CD14-positive monocyte (primary cell): ENCODE data around the gene EHD3. TPM values are rescaled to one million over a fixed set of nuclear protein-coding genes. Genes with fewer than 3 reads are reported as not detected.

Source experiments
- DNase-seq, 3 donors: peaks; one replicate each; pipeline ENCODE4 v3.0.0-alpha.2; 2011 to 2022
- H2AFZ ChIP-seq: 2 replicates; pipeline ENCODE4 v1.6.0; 2012; ENCODE audit warnings: mild to moderate bottlenecking, low read depth, low read length, inconsistent platforms; ENCODE audit not compliant: insufficient read depth, poor library complexity, severe bottlenecking
- H3K27ac ChIP-seq, 2 donors: 1 replicate in 1 of 2; 2 replicates in 1 of 2; pipeline ENCODE4 v1.5.1; 2012 to 2013; ENCODE audit warnings: low read length in 2 of 2, control low read depth in 1 of 2, inconsistent platforms in 1 of 2, low read depth in 1 of 2, mild to moderate bottlenecking in 1 of 2
- H3K27me3 ChIP-seq, 2 donors: one replicate each; pipeline versions ENCODE4 v1.6.0 to v1.6.1; 2011 to 2013; ENCODE audit warnings: low read length in 2 of 2; ENCODE audit not compliant: control insufficient read depth in 2 of 2, insufficient read depth in 2 of 2
- H3K36me3 ChIP-seq, 2 donors: replicated peaks in 1 of 2; 1 replicate in 1 of 2; 2 replicates in 1 of 2; pipeline versions ENCODE4 v1.5.1 to v1.6.1; 2012 to 2013; ENCODE audit warnings: low read length in 2 of 2, control low read depth in 1 of 2, inconsistent platforms in 1 of 2, mild to moderate bottlenecking in 1 of 2; ENCODE audit not compliant: insufficient read depth in 2 of 2, control insufficient read depth in 1 of 2
- H3K4me1 ChIP-seq, 2 donors: 1 replicate in 1 of 2; 2 replicates in 1 of 2; pipeline versions ENCODE4 v1.5.1 to v1.6.1; 2012 to 2013; ENCODE audit warnings: low read length in 2 of 2, control low read depth in 1 of 2, inconsistent platforms in 1 of 2, mild to moderate bottlenecking in 1 of 2, moderate library complexity in 1 of 2; ENCODE audit not compliant: insufficient read depth in 2 of 2, control insufficient read depth in 1 of 2
- H3K4me2 ChIP-seq: replicated peaks from 2 replicates; pipeline ENCODE3; 2012; ENCODE audit warnings: low read length, moderate library complexity, mild to moderate bottlenecking; ENCODE audit not compliant: poor library complexity, severe bottlenecking; ENCODE audit errors: extremely low read depth
- H3K4me3 ChIP-seq, 3 experiments: fragments of 200-600 bp in 1 of 3; sonication (generic) in 1 of 3; replicated peaks in 1 of 3; 1 replicate in 2 of 3; 2 replicates in 1 of 3; pipeline ENCODE4 v1.5.1; 2011 to 2013; ENCODE audit warnings: low read length in 3 of 3, mild to moderate bottlenecking in 3 of 3, control low read depth in 2 of 3, low read depth in 2 of 3, inconsistent platforms in 1 of 3, moderate library complexity in 1 of 3
- H3K79me2 ChIP-seq: 2 replicates; pipeline ENCODE4 v1.6.0; 2012; ENCODE audit warnings: mild to moderate bottlenecking, control low read depth, inconsistent platforms, low read length, moderate library complexity; ENCODE audit not compliant: insufficient read depth
- H3K9ac ChIP-seq: 2 replicates; pipeline ENCODE4 v1.6.0; 2017; ENCODE audit warnings: low read length, mild to moderate bottlenecking; ENCODE audit not compliant: insufficient read depth, poor library complexity, severe bottlenecking
- H3K9me3 ChIP-seq, 2 donors: replicated peaks in 1 of 2; 1 replicate in 1 of 2; 2 replicates in 1 of 2; pipeline versions ENCODE4 v1.5.1 to v1.6.1; 2012 to 2013; ENCODE audit warnings: low read length in 2 of 2, control low read depth in 1 of 2; ENCODE audit not compliant: control insufficient read depth in 1 of 2, insufficient read depth in 1 of 2
- H4K20me1 ChIP-seq: 2 replicates; pipeline ENCODE4 v1.6.0; 2012; ENCODE audit warnings: mild to moderate bottlenecking, low read length, control low read depth, moderate library complexity; ENCODE audit not compliant: insufficient read depth
- H3K27ac Mint-ChIP-seq, 7 donors: one replicate each; pipeline ENCODE4 v1.8.0; 2020; ENCODE audit warnings: mild to moderate bottlenecking in 7 of 7, mixed read lengths in 7 of 7, moderate library complexity in 6 of 7, inconsistent platforms in 2 of 7
- H3K27me3 Mint-ChIP-seq, 3 donors: one replicate each; pipeline ENCODE4 v1.8.0; 2021 to 2022; ENCODE audit warnings: low read depth in 3 of 3, mild to moderate bottlenecking in 3 of 3, mixed read lengths in 3 of 3, moderate library complexity in 3 of 3, inconsistent platforms in 1 of 3
- H3K36me3 Mint-ChIP-seq, 2 donors: one replicate each; pipeline ENCODE4 v1.8.0; 2020; ENCODE audit warnings: mixed read lengths in 2 of 2, inconsistent platforms in 1 of 2, mild to moderate bottlenecking in 1 of 2
- H3K4me1 Mint-ChIP-seq: one replicate; pipeline ENCODE4 v1.8.0; 2020; ENCODE audit warnings: mild to moderate bottlenecking, mixed read lengths
- H3K4me3 Mint-ChIP-seq, 2 donors: one replicate each; pipeline ENCODE4 v1.8.0; 2020; ENCODE audit warnings: mild to moderate bottlenecking in 2 of 2, mixed read lengths in 2 of 2, moderate library complexity in 1 of 2
- H3K9me3 Mint-ChIP-seq, 7 donors: one replicate each; pipeline ENCODE4 v1.8.0; 2020 to 2022; ENCODE audit warnings: mixed read lengths in 7 of 7, mild to moderate bottlenecking in 6 of 7, moderate library complexity in 6 of 7, inconsistent platforms in 2 of 7
- CTCF ChIP-seq: fragments of 200-600 bp; IDR thresholded peaks from one replicate; pipeline ENCODE4 v1.8.0; 2022; ENCODE audit warnings: antibody characterized with exemption, mild to moderate bottlenecking
- WGBS: methylation state at CpG from one replicate; pipeline ENCODE4 v1.1.5; 2013; ENCODE audit warnings: missing lambda C conversion rate; ENCODE audit not compliant: insufficient coverage; 5-methylcytosine and 5-hydroxymethylcytosine counted together
- intact Hi-C, 2 donors: fragments of 100-400 bp; cut with micrococcal nuclease; formaldehyde crosslinking; loops; one replicate each; pipeline versions ENCODE4 v1.15.0 to v1.15.1; 2023
- polyA plus RNA-seq, 3 donors: library from polyadenylated mRNA; depleted of rRNA in 1 of 3; unstranded in 2 of 3; stranded (reverse) in 1 of 3; fragments of 300-500 nt in 2 of 3; fragments of >200 nt in 1 of 3; fragmentation: Illumina TruSeq in 2 of 3; gene quantifications; 1 replicate in 2 of 3; 2 replicates in 1 of 3; pipeline ENCODE4 v1.2.3, GENCODE V29; 2012 to 2021

EHD3 gene
- polyA plus RNA-seq, 3 donors = 1.1 to 1.5 (median 1.4) TPM

- Mint-ChIP-seq H3K27ac (no peak overlapping the region), H3K9me3 (peaks cover 0 to 3% (median 0%) of the 10 kb centered on the region in 7 donors), H3K4me1 (peaks cover 4% of the 10 kb centered on the region), H3K36me3 (no peaks in the 10 kb centered on the region), H3K27me3 (peaks cover 0 to 2% (median 0%) of the 10 kb centered on the region in 3 donors), H3K4me3 (no peak overlapping the region)
- Histone ChIP-seq H3K4me3 (no peak overlapping the region), H3K4me2 (no peak overlapping the region), H3K79me2 (no peaks in the 10 kb centered on the region), H3K9me3 (no peaks in the 10 kb centered on the region), H3K27me3 (no peaks in the 10 kb centered on the region), H2AFZ (no peak overlapping the region), H4K20me1 (no peaks in the 10 kb centered on the region), H3K4me1 (no peaks in the 10 kb centered on the region), H3K27ac (no peak overlapping the region), H3K9ac (no peak overlapping the region), H3K36me3 (no peaks in the 10 kb centered on the region)
- WGBS = 98% methylated on average over 4 of the region's 5 CpGs
- intact Hi-C loops = no loop called here
- no peak for TF ChIP-seq CTCF
- no peak for DNase-seq
Observed at GRCh38 chr2:31202041-31202440, 31.9 kb upstream of the EHD3 start.

GRCh38 chr2:31202833-31203232, 31.1 kb upstream of the EHD3 start:
- TF ChIP-seq CTCF = no peak
- Mint-ChIP-seq H3K4me3 (no peak overlapping the region), H3K27ac (no peak overlapping the region), H3K9me3 (peaks cover 0 to 3% (median 0%) of the 10 kb centered on the region in 7 donors), H3K4me1 (peaks cover 4% of the 10 kb centered on the region), H3K36me3 (no peaks in the 10 kb centered on the region), H3K27me3 (peaks cover 0 to 2% (median 0%) of the 10 kb centered on the region in 3 donors)
- no peaks in the 10 kb centered on the region for H3K79me2 ChIP-seq
- no peaks in the 10 kb centered on the region for H3K4me1 ChIP-seq
- 95% methylated on average over 4 of the region's 5 CpGs for WGBS
- DNase-seq = no peak
- no peak overlapping the region for H3K4me3 ChIP-seq
- intact Hi-C loops = no loop called here
- no peak overlapping the region for H2AFZ ChIP-seq
- H4K20me1 ChIP-seq = no peaks in the 10 kb centered on the region
- no peaks in the 10 kb centered on the region for H3K36me3 ChIP-seq
- H3K27me3 ChIP-seq = no peaks in the 10 kb centered on the region
- H3K27ac ChIP-seq = no peak overlapping the region
- no peaks in the 10 kb centered on the region for H3K9me3 ChIP-seq
- H3K9ac ChIP-seq = no peak overlapping the region
- no peak overlapping the region for H3K4me2 ChIP-seq
